HT-29 (cell line): ENCODE data around the gene MSMP. TPM values are rescaled to one million over a fixed set of nuclear protein-coding genes. Genes with fewer than 3 reads are reported as not detected.

Source experiments
- DNase-seq: peaks from one replicate; pipeline ENCODE4 v3.0.0-alpha.2; 2015; ENCODE audit warnings: low spot score
- total RNA-seq: library from RNA; depleted of rRNA; stranded (reverse); fragments of >200 nt; shearing (Covaris generic); gene quantifications from 2 replicates; pipeline ENCODE4 v1.2.3, GENCODE V29; 2014

Gene MSMP
- total RNA-seq, 1 experiment from 2014 or later: 0.28 TPM

DNA sequence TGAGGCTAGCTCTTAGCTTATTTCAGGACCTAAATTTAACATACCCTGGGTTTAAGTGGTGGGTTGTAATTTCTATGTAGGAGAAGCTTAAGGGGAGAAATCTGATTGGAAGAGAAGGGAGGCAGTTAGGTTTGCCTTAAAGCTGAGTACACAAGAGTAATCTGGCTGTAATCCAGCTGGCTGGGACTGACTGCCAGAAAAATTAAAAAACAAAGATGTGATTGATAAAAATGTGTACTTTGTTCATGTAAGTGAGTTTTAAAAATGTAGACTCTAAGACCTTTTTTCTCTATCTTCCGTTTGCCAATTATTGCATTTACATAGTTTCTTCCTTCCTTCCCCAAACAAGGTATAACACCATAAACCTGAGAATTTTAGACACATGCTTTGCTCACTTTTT, 17.5 kb upstream of the MSMP start:
- peak; percentile 52 for DNase-seq

DNA sequence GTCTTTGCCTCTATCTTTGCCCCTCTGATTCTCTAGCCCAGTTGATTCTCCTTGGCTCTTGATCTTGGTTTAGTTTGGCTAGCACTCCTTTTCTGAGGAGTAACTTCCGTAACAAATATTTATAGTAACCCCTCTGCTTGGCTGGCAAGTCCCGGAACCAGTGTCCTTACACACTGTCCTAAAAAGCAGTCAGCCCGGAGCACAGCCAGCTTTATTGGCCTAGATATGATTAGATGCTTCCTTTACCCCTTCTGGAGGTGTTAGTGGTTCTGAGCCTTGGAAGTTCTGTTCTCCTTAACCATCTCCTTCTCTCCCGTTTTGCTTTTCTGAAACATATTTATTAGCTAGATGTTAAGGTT, 17.0 kb upstream of the MSMP start:
- DNase-seq: no peak

DNA sequence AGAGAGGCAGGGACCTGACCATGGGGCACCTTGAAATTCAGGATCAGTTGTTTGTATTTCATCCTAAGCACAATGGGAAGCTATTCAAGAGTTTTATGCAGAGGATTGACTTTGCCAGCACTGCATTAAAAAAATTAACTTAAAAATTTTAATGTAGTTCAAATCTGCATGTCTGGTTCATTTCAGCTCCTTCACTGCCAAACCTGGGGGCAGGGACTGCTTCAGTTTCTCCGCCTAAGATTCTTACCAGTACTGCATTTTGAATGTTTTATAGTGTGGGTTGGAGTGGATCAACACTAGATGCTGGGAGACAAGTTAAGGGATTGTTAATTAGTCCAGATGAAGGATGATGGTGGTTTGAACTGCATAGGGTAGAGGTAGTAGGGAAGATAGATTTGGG, 15.7 kb upstream of the MSMP start:
- no peak for DNase-seq

DNA sequence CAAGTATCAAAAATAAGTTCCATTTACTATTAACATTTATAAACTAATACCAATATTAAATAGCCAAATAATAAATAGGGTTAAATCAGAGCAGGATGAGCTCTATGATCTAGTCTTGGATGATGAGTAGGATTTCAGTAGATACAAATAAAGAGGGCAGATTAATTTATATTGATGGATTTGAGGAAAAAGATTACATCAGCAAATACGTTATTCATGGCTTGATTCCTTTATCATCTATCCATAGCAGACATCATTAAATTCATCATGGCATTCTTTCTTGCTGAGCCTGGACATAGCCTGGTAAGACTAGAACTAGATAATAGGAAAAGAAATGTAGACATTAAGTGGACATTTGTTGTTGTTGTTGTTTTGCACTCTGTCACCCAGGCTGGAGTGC, 13.4 kb upstream of the MSMP start:
- DNase-seq: no peak

DNA sequence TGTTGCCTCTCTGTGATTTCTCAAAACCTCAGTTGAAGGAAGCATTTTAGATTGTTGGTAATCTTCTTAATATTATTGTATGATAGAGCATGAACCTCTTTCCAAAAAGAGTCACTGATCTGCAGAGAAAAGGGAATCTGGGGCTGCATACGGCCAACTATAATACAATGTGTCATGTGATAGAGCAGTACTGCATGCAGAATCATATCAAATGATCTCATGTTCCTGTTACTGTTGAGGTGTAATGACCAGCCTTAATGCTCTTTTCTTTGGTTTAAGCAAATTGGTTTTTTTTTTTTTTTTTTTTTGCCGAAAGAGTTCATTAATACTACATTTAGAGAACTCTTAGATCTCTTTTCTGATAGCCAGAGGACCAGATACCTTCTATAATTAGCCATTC, 12.9 kb upstream of the MSMP start:
- no peak for DNase-seq

DNA sequence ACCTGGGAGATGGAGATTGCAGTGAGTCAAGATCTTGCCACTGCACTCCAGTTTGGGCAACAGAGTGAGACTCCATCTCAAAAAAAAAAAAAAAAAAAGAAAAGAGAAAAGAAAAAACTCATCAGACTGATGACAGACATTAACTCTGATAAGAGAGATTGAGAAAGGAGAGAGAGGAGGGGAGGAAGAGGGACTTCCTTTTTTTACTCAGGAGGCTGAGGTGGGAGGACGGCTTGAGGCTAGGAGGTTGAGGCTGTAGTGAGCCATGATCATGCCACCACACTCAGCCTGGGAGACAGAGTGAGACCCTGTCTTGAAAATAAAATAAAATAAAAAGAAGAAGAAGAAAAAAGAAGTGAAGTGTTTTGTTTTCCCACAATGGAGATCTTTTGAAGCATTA, 9.7 kb upstream of the MSMP start:
- DNase-seq: no peak

DNA sequence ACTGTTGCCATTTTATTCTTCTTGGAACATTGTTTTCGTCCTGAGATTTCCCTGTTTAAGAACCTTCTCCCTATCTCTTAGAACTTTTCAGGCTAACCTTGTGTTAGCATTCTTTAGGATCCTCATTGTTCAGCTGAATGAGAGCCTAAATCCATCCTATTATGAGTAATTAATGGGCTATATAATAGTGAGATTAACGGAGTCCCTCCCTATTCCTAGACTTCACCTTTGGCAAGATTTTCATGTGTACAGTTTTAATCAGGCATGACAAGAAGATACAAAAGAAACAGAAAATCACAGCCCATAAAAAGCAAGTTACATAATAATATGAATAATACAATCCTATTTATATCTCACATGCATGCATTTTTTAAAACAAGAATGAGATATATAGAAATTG, 9.1 kb upstream of the MSMP start:
- DNase-seq: no peak

DNA sequence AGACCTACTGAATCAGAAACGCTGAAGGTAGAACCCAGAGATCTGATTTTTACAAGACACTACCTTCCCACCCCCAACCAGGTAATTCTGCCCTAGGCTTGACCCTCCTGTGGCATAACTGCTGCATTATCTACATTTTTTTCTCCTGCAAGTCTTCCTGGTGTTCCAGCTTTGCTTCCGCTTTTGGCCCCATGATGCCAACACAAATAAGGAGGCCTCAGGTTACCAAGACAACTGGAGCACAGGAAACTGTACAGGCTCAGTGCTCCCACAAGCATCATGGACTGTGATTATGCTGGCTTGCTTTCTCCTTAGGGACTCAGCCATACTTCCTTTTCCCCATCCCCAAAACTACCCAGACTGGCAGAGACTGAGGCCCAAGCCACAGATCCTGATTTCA, 6.6 kb upstream of the MSMP start:
- DNase-seq: peak; percentile 84

DNA sequence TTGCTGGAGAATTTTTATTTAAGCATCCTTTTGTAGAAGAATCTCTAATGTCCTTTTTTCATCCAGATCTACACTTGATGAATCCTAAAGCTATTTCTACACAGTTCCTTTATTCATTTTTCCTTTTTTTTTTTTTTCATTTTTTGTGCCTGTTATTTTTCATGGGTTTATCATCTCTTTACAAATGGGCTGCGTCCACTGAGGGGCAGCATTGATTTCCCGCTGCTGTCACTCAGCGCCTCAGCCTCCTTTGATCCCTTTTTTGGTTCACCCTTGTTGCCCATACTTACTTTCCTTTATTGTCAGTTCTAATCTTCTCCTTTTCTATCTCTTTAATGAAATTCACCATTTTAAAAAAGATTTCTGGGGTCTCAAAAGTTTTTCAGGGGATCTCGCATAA, 5.7 kb upstream of the MSMP start:
- DNase-seq: no peak

DNA sequence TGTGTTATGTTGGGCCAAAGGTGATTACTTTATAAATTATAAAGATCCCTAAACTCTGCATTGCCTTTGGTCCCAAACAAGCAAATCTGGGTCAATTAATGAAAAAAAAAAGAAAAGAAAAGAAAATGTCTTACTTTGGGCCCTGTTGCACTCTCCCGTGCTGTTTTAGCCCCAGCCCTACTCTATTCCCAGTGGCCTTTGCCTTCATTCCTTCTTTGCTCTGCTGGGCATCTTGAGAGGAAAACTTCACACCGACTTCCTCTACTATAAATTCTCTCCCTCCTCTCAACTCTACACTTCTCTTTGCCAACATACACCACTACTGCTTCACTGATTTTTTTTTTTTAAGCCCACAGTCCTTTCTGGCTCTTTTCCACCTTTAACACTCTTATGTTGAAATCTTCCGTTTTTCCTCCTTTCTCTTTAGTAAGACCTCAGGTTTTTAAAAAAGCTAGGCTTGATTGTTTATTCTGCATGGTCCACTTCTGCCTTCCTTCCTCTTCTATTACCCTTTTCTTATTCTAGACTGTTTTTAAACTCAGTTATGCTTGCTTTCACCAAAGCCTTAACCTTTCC, 4.5 kb upstream of the MSMP start:
- peak; percentile 26 for DNase-seq

DNA sequence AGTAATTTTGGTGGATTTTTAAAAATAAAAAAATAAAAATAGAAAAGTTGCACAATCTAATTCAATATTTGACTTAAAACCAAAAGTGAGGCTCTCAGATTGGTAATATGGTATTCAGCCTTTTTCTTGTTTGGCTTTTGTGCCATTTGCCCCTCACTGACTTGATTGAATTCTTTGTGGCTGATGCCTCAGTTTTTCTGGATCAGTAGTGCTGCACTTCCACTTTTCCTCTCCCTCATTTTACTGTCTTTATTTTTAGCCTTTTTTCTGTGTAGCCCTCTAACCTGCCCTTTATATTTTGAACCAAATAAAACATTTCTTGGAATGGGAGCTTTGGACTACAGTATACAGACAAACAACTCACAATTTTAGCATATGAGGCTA, 3.8 kb upstream of the MSMP start:
- DNase-seq: no peak

DNA sequence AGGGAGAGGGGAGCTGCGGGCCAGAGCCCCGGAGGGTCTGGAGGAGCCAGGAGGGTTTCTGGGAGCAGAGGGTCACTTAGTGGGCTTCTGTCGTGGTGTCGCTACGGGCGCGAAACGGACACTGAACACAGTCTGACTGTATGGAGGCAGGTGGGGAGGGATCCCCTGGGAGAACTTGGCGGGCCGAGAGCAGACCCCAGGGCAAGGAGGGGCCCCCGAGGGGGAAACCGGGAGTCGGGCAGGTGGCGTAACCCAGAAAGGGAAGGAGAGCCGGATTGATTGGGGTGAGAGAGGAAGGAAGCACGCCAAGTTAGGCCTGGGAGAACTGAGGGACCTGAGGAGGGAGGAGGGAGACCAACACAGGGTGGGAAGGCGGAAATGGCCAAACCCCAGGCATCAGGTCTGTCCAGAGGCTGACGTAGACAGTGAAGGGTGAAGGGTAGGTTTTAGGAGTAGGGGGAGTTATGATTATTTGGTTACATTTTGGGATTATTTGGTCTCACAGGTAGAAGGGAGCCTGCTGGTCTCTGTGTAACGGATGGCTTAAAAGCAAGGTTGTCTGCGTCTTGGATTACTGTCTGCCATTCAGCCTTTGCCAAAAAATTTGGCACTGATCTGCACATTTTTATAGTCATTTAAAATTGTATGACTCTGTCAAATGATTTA, 3.3 kb upstream of the MSMP start:
- DNase-seq: peak; percentile 81

DNA sequence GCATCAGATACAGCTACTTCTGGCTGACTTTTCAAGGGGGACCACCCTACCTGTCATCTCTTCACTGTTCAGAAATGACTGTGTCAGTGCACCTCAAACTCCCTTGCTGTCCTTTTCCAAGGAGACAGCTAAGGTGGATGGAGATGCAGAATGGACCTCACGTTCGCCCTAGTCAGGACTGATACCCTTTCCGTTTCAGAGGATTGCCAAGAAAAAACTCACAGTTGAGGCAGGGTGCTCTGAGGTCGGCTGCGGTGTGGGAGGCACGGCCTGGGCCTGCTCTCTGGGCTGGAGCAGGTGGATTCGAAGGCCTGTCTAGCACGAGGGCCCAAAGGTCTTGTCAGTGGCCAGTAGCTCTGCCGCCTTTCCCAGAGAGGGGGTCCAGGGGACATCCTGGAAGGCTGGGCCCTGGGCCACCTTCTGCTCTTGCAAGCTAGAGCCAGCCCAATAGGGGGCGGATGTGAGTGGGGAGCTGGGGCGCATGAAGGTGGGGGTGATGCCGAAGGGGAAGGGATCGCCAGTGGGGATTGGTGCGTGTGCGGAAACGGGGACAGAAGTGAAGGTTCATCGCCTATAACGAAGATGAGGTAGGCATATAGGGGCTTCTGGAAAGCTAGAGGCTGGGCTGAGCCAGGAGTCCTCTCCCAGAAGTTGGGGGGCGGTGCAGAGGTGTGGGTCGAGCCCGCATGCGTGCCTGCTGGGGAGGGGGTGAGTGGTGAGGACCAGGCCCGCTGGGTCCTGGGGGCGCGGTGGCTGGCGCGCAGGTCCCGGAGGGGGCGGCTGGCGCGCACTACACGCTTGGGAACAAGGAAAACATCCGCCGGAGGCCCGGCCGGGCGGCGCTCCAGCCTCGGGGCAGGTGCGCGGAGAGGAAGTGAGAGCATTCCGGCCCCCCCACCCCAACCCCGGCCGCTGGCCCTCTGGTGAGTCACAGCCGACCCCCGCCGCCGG, 2.5 kb upstream of the MSMP start:
- DNase-seq: peak; percentile 82

DNA sequence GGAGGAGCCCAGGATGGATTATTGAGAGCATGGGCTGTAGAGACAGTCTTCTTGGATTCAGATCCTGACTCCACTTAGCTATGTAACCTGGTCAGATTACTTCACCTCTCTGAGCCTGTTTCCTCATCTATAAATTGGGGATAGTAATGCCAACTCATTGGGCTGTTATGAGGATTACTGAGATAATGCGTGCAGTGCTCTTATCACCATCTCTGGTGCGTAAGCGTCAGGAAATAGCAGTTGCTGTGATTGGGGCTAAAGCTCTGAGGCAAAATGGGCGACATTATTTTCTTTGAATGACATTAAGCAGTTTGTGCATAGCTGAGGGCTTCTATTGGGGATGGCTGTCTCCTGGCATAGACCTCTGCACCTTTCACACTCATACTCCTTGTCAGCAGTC, 995 bp upstream of the MSMP start:
- DNase-seq: no peak

DNA sequence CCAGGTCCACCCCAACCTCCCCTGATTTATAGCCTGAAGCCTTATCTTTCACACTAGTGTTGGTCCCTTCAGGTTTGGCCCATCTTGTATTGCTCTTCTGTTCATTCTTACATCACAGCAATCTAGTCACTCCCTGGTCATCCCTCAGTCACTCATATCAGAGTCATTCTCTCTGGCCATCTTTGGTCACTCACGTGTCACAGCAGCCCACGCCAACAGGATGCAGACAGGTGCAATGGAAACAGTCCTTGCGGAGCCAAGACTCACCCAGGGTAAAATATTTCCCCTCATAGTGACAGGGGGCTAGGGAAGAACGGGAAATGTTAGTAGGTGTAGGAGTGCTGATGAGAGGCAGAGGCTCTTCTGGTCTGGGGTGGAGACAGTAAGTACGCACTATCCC, 610 bp downstream of the MSMP start:
- no peak for DNase-seq

DNA sequence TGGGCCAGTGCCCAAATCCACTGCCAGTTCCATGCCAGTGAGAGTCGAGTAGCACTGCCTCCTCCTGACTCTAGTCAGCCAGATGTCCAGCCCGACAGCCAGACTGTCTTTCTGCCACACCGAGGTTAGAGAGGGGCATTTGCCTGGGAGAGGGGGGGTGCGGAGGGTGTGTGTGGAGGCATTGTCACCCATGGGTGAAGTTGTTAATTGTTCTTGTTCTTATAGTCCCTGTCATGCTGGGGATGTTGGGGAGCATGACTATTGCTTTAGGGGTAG, 3.9 kb downstream of the MSMP start:
- no peak for DNase-seq

DNA sequence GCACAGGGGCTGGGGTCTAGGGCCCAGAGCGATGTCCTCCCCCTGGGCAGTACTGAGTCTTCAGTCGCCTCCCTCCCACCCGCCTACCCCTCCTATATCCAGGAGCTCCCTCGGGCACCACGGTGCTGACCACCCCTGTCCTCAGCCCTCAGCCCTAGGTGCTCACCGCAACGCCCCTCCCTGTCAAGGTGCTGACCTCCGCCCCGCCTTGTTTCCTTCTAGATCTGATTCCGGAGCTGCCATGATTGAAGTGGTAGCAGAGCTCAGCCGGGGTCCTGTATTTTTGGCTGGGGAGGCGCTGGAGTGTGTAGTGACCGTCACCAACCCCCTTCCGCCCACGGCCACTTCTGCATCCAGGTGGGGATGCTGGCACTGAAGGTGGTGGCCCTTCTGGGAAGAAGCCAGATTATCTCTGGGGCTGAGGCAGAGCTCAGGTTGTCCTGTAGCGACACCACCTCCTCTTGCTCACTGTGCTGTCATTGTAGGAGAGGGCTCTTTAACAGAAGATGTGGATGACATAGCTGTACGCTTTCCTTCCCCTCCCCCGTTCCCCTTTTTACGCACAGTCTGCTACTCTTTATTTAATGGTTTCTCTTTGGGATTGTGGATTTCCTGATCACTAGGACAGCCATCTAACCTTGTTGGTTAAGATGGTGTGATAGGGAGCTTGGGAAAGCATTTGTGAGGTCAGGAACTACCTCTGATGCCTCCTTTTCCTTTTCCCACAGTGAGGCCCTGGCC, 4.4 kb downstream of the MSMP start:
- DNase-seq: peak; percentile 46

DNA sequence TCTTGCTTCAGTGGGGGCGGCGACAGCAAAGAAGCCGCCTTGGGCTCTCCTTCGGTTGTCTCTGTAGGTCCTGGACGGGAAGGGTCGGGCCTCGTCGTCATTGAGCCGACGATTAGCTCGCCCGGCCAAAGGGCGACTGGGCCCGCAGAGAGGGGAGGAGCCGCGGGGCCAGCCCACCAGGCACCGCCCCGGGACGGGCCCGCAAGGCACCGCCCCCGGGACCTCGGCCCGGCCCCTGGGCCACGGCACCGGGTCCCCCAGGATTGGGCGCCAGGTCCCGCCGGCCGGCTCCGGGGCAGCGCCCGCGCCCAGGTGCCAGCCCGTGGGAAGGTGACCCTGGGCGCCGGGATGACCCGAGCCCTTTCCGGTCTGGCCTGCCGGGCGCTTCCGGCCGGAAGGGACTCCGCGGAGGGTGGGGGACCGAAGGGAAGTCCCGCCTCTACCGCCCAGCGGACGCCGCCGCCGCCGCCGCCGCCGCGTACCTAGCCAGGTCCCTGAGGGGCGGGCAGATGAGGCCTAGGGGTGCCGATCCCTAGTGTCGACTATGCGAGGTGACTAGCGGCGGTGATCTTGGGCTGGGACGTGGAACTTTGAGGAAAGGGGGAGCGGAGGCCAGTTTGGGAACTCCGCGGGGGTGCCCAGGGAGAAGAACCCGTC, 5.1 kb downstream of the MSMP start, which contains the start of the genes GBA2 and RGP1:
Gene GBA2, minus strand, starts transcription at position 371 of the 657 bp plus-strand sequence. CDS start 524 bp downstream, outside the sequence.
Gene RGP1, plus strand, starts transcription at position 430 of the 657 bp plus-strand sequence. CDS start 469 bp downstream, outside the sequence.
- DNase-seq: peak; percentile 86

DNA sequence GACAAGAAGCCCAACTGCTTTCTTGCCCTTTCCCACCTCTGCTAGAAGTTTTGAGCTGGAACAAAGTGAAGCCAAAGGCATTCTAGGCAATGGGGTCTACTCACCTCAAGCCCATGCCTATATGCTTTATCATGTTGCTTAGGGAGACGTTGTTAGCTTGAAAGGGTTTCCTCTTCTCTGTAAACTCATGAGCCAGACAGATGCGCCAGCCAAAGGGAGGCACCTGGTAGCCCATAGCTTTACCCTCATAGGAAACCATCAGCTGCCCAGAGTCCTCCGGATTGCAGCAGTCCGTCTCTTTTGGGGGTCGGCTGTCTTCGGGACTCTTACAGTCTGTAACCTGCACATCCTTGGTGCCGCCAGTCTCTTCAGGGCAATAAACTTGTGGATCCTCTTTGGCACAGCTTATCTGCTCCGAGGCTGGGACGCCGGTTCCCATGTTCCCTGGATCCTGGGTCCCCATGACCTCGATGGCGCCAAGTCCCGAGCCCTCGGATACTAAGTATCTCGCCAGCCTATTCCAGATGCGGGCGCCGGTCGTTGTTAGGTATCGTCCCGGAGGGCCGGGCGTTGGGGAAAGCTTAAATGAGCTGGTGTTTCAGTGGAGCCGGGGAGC, 5.7 kb downstream of the MSMP start:
- DNase-seq: peak; percentile 31

DNA sequence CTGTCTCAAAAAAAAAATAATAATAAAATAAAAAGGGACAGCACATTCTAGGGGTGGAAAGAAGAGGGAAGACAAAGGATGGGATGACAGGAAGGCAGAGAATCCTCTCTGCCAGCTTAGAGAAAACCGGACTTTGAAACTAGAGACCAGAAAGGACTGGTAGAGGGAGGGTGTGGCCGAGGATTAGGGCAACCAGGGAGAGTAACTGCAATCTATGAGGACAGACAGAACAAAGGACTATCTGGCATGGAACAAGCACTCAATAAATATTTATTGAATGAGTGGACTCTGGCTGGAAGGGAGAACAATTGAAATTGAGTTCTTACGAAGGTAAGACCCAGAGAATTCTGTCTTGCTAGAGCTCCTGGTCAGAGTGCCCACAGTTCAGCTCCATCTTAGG, 7.5 kb downstream of the MSMP start:
- DNase-seq: peak; percentile 9

DNA sequence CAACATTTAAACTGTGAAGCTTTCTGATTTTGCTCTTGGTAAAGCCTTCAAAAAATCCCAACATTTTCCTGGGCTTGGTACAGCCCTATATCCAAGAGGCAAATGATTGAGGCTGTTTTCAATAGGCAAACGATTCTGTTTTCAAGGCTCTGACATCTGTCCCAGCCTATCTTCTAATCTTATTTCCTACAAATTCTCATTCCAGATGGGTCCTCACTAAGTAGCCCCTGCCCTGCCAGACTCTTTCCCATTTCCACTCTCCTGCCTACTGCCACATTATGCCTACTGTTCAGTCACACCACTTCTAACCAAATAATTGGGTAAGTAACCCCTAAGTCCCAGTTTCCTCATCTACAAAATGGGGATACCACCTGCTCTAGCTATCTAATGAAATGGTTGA, 8.5 kb downstream of the MSMP start:
- no peak for DNase-seq
